HL-60 (cell line): ENCODE data around the gene BGN.

Experiments used
- DNase-seq, 2 experiments: peaks; one replicate each; pipeline ENCODE4 v3.0.0-alpha.2; 2010 to 2020; ENCODE audit warnings: low read depth in 1 of 2, low spot score in 1 of 2
- H3K27ac ChIP-seq: fragments of 250-450 bp; sonication (Bioruptor Pico); replicated peaks from 2 replicates; pipeline ENCODE4 v1.5.1; 2020; ENCODE audit warnings: mild to moderate bottlenecking, moderate library complexity
- H3K27me3 ChIP-seq: fragments of 250-450 bp; sonication (Bioruptor Pico); 2 replicates; pipeline ENCODE4 v1.5.1; 2021; ENCODE audit warnings: mild to moderate bottlenecking, moderate library complexity; ENCODE audit not compliant: insufficient read depth, poor library complexity, severe bottlenecking
- H3K4me3 ChIP-seq: replicated peaks from 2 replicates; pipeline ENCODE4 v1.5.1; 2011; ENCODE audit warnings: mild to moderate bottlenecking, control low read depth, low read length; ENCODE audit not compliant: insufficient read depth
- CTCF ChIP-seq: IDR thresholded peaks from one replicate; pipeline ENCODE4 v1.5.1; 2011; ENCODE audit warnings: low read length, control low read depth, inconsistent platforms; ENCODE audit not compliant: insufficient read depth
- GABPA ChIP-seq: IDR thresholded peaks from 2 replicates; pipeline ENCODE4 v1.6.1; 2012; ENCODE audit warnings: low read depth
- POLR2AphosphoS5 ChIP-seq: IDR thresholded peaks from 2 replicates; pipeline ENCODE4 v1.6.1; 2012; ENCODE audit warnings: low read depth
- REST ChIP-seq: IDR thresholded peaks from 2 replicates; pipeline ENCODE4 v1.6.1; 2012; ENCODE audit warnings: low read depth; ENCODE audit not compliant: insufficient replicate concordance
- SPI1 ChIP-seq: IDR thresholded peaks from 2 replicates; pipeline ENCODE4 v1.6.1; 2012; ENCODE audit warnings: low read depth, mild to moderate bottlenecking, borderline replicate concordance

BGN gene

GRCh38 chrX:153537080-153537479 lies 42.3 kb downstream of the BGN start:
- TF ChIP-seq POLR2AphosphoS5 (no peak), GABPA (no peak), CTCF (no peak), SPI1 (no peak), REST (no peak)
- Histone ChIP-seq H3K27me3 (no peaks in the 10 kb centered on the region), H3K4me3 (no peak overlapping the region), H3K27ac (no peak overlapping the region)
- no peak for DNase-seq

GRCh38 chrX:153537526-153538295 lies 42.9 kb downstream of the BGN start:
- Histone ChIP-seq H3K27me3 (no peaks in the 10 kb centered on the region), H3K27ac (no peak overlapping the region), H3K4me3 (no peak overlapping the region)
- DNase-seq = no peak
- TF ChIP-seq GABPA (no peak), POLR2AphosphoS5 (no peak), CTCF (no peak), SPI1 (no peak), REST (no peak)

- H3K4me3 ChIP-seq = no peak overlapping the region
- H3K27me3 ChIP-seq = no peaks in the 10 kb centered on the region
- TF ChIP-seq POLR2AphosphoS5 (no peak), GABPA (no peak), REST (no peak), SPI1 (no peak), CTCF (no peak)
- no peak overlapping the region for H3K27ac ChIP-seq
- DNase-seq = no peak
Measured at GRCh38 chrX:153538424-153538823, 43.6 kb downstream of the BGN start.
